HCT116 (cell line): ENCODE data around the gene CIC.

Experiments used
- EZH2 ChIP-seq: fragments of 200-600 bp; sonication (generic); IDR thresholded peaks from 2 replicates; pipeline ENCODE4 v1.6.1; 2017; ENCODE audit warnings: antibody characterized with exemption, mixed run types
- SIN3A ChIP-seq: IDR thresholded peaks from 2 replicates; pipeline ENCODE4 v1.6.1; 2012; ENCODE audit warnings: low read depth

GRCh38 chr19:42242512-42243409, 26.3 kb upstream of the CIC start, which contains the start of gene GSK3A:
- no peak for TF ChIP-seq EZH2
- 0 out of 2 replicates have a peak, but pooled peaks have one; percentile 65 for TF ChIP-seq SIN3A
